HepG2 (cell line): ENCODE data around the gene RAB36. TPM values are rescaled to one million over a fixed set of nuclear protein-coding genes. Genes with fewer than 3 reads are reported as not detected.

Source experiments
- FOSL2 ChIP-seq: sonication (generic); formaldehyde crosslinking; IDR thresholded peaks from 2 replicates; pipeline ENCODE4 v1.4.0; 2020; ENCODE audit warnings: missing genetic modification reagents
- IRF1 ChIP-seq: sonication (generic); formaldehyde crosslinking; IDR thresholded peaks from 2 replicates; pipeline ENCODE4 v1.4.0; 2020; ENCODE audit warnings: low read depth, mild to moderate bottlenecking, missing genetic modification reagents
- KDM5B ChIP-seq: sonication (generic); formaldehyde crosslinking; IDR thresholded peaks from 2 replicates; pipeline ENCODE4 v1.4.0; 2020; ENCODE audit warnings: missing genetic modification reagents, mild to moderate bottlenecking, borderline replicate concordance
- LCORL ChIP-seq, 2 experiments: fragments of 450-650 bp in 1 of 2; sonication (generic) in 1 of 2; formaldehyde crosslinking in 1 of 2; IDR thresholded peaks; 2 replicates each; pipeline versions ENCODE4 v1.5.0 to v1.6.1; 2017 to 2020; ENCODE audit warnings: antibody characterized with exemption in 1 of 2, missing genetic modification reagents in 1 of 2
- MED13 ChIP-seq: sonication (generic); formaldehyde crosslinking; IDR thresholded peaks from 2 replicates; pipeline ENCODE4 v1.5.0; 2020; ENCODE audit warnings: missing genetic modification reagents
- NCOR1 ChIP-seq: fragments of 200-600 bp; sonication (generic); IDR thresholded peaks from 2 replicates; pipeline ENCODE4 v1.7.0; 2017; ENCODE audit warnings: antibody characterized with exemption, low read length, borderline replicate concordance
- RBM22 ChIP-seq: fragments of 200-400 bp; formaldehyde crosslinking; optimal IDR thresholded peaks from 2 replicates; pipeline ENCODE3; 2017; ENCODE audit warnings: mild to moderate bottlenecking, low read length, moderate library complexity
- SKI ChIP-seq: fragments of 450-650 bp; IDR thresholded peaks from one replicate; pipeline ENCODE4 v1.6.1; 2018; ENCODE audit warnings: mild to moderate bottlenecking; ENCODE audit not compliant: partially characterized antibody
- SKIL ChIP-seq: sonication (generic); formaldehyde crosslinking; IDR thresholded peaks from 2 replicates; pipeline ENCODE4 v1.8.0; 2022; ENCODE audit warnings: missing genetic modification reagents, mild to moderate bottlenecking, moderate library complexity, borderline replicate concordance
- SMYD3 ChIP-seq: sonication (generic); formaldehyde crosslinking; IDR thresholded peaks from 2 replicates; pipeline ENCODE4 v1.8.1; 2023; ENCODE audit warnings: mild to moderate bottlenecking, missing genetic modification reagents
- ZBTB37 ChIP-seq: sonication (generic); formaldehyde crosslinking; IDR thresholded peaks from 2 replicates; pipeline ENCODE4 v1.4.0; 2020; ENCODE audit warnings: mild to moderate bottlenecking, missing genetic modification reagents
- ZIK1 ChIP-seq: sonication (generic); formaldehyde crosslinking; IDR thresholded peaks from 2 replicates; pipeline ENCODE4 v1.5.0; 2020; ENCODE audit warnings: mild to moderate bottlenecking, low read depth, missing genetic modification reagents, borderline replicate concordance
- ZMYM4 ChIP-seq: sonication (generic); formaldehyde crosslinking; IDR thresholded peaks from 2 replicates; pipeline ENCODE4 v1.8.1; 2023; ENCODE audit warnings: mild to moderate bottlenecking, missing genetic modification reagents
- ZNF235 ChIP-seq: sonication (generic); formaldehyde crosslinking; IDR thresholded peaks from 2 replicates; pipeline ENCODE4 v1.8.1; 2023; ENCODE audit warnings: mild to moderate bottlenecking, missing genetic modification reagents, borderline replicate concordance
- ZNF276 ChIP-seq: sonication (generic); formaldehyde crosslinking; IDR thresholded peaks from 2 replicates; pipeline ENCODE4 v1.4.0; 2020; ENCODE audit warnings: mild to moderate bottlenecking, low read depth, missing genetic modification reagents
- ZNF33A ChIP-seq: sonication (generic); formaldehyde crosslinking; IDR thresholded peaks from 2 replicates; pipeline ENCODE4 v1.5.1; 2020; ENCODE audit warnings: missing genetic modification reagents, mild to moderate bottlenecking, moderate library complexity, borderline replicate concordance
- ZNF33B ChIP-seq: sonication (generic); formaldehyde crosslinking; IDR thresholded peaks from 2 replicates; pipeline ENCODE4 v1.5.1; 2020; ENCODE audit warnings: mild to moderate bottlenecking, missing genetic modification reagents
- ZNF616 ChIP-seq: sonication (generic); formaldehyde crosslinking; IDR thresholded peaks from 2 replicates; pipeline ENCODE4 v1.5.0; 2020; ENCODE audit warnings: low read depth, mild to moderate bottlenecking, missing genetic modification reagents
- polyA plus RNA-seq, 8 experiments: library from polyadenylated mRNA; depleted of rRNA in 3 of 8; stranded (reverse) in 7 of 8; unstranded in 1 of 8; fragments of >200 nt; fragmentation: Illumina TruSeq in 4 of 8; extraction: Trizol in 4 of 8; gene quantifications; 2 replicates each; pipeline versions ENCODE4 v1.2.1 to v1.2.3, GENCODE V29; 2011 to 2016; ENCODE audit warnings: low read depth in 4 of 8, missing spikeins in 1 of 8, mixed read lengths in 1 of 8; ENCODE audit not compliant: insufficient read depth in 1 of 8
- total RNA-seq, 5 experiments: library from RNA; depleted of rRNA; stranded (reverse); fragments of >200 nt; fragmentation: Illumina TruSeq; extraction: Trizol; gene quantifications; 2 replicates each; pipeline ENCODE4 v1.2.3, GENCODE V29; 2016; ENCODE audit warnings: low read depth in 1 of 5
- TF ChIP-seq, protein P1 (sequence below): sonication (generic); formaldehyde crosslinking; IDR thresholded peaks from 2 replicates; pipeline ENCODE4 v1.4.0; 2020; ENCODE audit warnings: mild to moderate bottlenecking, missing genetic modification reagents
- TF ChIP-seq, protein P2 (sequence below): sonication (generic); formaldehyde crosslinking; IDR thresholded peaks from 2 replicates; pipeline ENCODE4 v1.8.1; 2023; ENCODE audit warnings: mild to moderate bottlenecking, inconsistent platforms, moderate library complexity, missing genetic modification reagents, borderline replicate concordance

The RAB36 gene
- total and polyA plus RNA-seq, 2 of the 13 experiments (the other 11 are each of a cell fraction or from before 2014, with no cell fraction given): 0.24 to 0.86 TPM

- TF ChIP-seq MED13 (CRISPR knock-in tag) (no peak), SKIL (CRISPR knock-in tag) (no peak), RBM22 (no peak), FOSL2 (CRISPR knock-in tag) (peak; percentile 32), KDM5B (peak; percentile 54; the same call in 1 of the 2 replicates), IRF1 (CRISPR knock-in tag) (no peak), ZIK1 (CRISPR knock-in tag) (no peak), ZNF33A (CRISPR knock-in tag) (no peak), ZNF616 (CRISPR knock-in tag) (no peak), ZNF235 (CRISPR knock-in tag) (no peak), LCORL (IDR thresholded peaks at IDR 0.05) (no peak), LCORL (CRISPR knock-in tag; IDR thresholded peaks at IDR 0.05) (no peak), ZBTB37 (CRISPR knock-in tag) (no peak), SMYD3 (CRISPR knock-in tag) (no peak), ZNF33B (CRISPR knock-in tag) (no peak), ZNF276 (CRISPR knock-in tag) (no peak), ZMYM4 (peak; percentile 11; the same call in 1 of the 2 replicates), SKI (no peak), NCOR1 (peak; percentile 59; the same call in 1 of the 2 replicates)
- TF ChIP-seq, protein P1, sequence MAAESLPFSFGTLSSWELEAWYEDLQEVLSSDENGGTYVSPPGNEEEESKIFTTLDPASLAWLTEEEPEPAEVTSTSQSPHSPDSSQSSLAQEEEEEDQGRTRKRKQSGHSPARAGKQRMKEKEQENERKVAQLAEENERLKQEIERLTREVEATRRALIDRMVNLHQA: no peak
- TF ChIP-seq, protein P2, sequence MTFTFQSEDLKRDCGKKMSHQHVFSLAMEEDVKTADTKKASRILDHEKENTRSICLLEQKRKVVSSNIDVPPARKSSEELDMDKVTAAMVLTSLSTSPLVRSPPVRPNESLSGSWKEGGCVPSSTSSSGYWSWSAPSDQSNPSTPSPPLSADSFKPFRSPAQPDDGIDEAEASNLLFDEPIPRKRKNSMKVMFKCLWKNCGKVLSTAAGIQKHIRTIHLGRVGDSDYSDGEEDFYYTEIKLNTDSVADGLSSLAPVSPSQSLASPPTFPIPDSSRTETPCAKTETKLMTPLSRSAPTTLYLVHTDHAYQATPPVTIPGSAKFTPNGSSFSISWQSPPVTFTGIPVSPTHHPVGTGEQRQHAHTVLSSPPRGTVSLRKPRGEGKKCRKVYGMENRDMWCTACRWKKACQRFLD: no peak
These were observed 7.2 kb downstream of the RAB36 start (continued) for GRCh38 chr22:23152238-23153114.
